ENCODE data around the gene CCT6A. TPM values are rescaled to one million over a fixed set of nuclear protein-coding genes. Genes with fewer than 3 reads are reported as not detected.
"Not testable (repeated sequence)": the region's sequence is repeated elsewhere in the genome, so short reads cannot be mapped to it uniquely, and the experiment has no call there.

CCT6A gene
- total RNA-seq, 1 donor from 2014 or later: 174 TPM

GRCh38 chr7:56081626-56082340 is 30.2 kb downstream of the CCT6A start:
- peaks cover 4% of the 10 kb centered on the region for H3K27me3 Mint-ChIP-seq (ENCODE audit: unreplicated experiment)
- no peak overlapping the region for H3K4me3 Mint-ChIP-seq (ENCODE audit: unreplicated experiment)
- no peak for DNase-seq (ENCODE audit: low spot score)
- H3K4me1 Mint-ChIP-seq (ENCODE audit: unreplicated experiment): peaks cover 22% of the 10 kb centered on the region
- no peak overlapping the region for H3K27ac Mint-ChIP-seq (ENCODE audit: unreplicated experiment)
- H3K36me3 Mint-ChIP-seq (ENCODE audit: low read depth, unreplicated experiment): peaks cover 11% of the 10 kb centered on the region
- TF ChIP-seq CTCF (IDR thresholded peaks at IDR 0.05; ENCODE audit: unreplicated experiment): no peak
- H3K9me3 Mint-ChIP-seq (ENCODE audit: unreplicated experiment): no peaks in the 10 kb centered on the region

DNA sequence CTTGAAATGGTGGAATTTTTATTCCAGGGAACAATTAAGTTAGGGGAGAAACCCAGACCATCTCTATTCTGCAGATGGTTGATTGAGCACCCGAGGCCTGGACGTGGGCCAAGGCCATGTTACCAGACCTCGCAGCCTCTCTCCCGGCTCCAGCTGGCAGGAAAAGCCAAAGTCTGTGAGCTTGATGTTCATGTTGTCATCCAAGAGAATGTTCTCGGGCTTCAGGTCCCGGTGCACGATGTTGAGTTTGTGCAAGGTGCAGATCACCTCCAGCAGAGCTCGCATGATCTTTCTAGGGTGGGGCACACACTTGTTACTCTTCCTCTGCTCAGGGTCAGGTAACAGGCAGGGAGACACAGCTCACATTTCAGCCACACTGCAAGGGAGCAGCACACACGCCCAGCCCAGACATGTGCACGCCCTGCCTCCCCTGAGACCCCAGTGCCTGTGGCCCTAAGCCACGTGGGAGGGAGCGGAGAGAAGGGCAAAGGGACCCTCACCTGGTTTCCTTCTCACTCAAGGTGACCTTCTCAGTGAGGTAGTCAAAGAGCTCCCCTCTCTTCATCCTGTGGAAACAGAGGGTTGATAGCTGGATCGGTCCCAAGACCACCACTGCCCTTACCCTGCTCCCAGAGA is 31.7 kb downstream of the CCT6A start:
- peaks cover 22% of the 10 kb centered on the region for H3K4me1 Mint-ChIP-seq (ENCODE audit: unreplicated experiment)
- H3K4me3 Mint-ChIP-seq (ENCODE audit: unreplicated experiment): no peak overlapping the region
- TF ChIP-seq CTCF (IDR thresholded peaks at IDR 0.05; ENCODE audit: unreplicated experiment): no peak
- no peak overlapping the region for H3K27ac Mint-ChIP-seq (ENCODE audit: unreplicated experiment)
- DNase-seq (ENCODE audit: low spot score): no peak
- no peaks in the 10 kb centered on the region for H3K9me3 Mint-ChIP-seq (ENCODE audit: unreplicated experiment)
- peaks cover 11% of the 10 kb centered on the region for H3K36me3 Mint-ChIP-seq (ENCODE audit: low read depth, unreplicated experiment)
- peaks cover 6% of the 10 kb centered on the region for H3K27me3 Mint-ChIP-seq (ENCODE audit: unreplicated experiment)

DNA sequence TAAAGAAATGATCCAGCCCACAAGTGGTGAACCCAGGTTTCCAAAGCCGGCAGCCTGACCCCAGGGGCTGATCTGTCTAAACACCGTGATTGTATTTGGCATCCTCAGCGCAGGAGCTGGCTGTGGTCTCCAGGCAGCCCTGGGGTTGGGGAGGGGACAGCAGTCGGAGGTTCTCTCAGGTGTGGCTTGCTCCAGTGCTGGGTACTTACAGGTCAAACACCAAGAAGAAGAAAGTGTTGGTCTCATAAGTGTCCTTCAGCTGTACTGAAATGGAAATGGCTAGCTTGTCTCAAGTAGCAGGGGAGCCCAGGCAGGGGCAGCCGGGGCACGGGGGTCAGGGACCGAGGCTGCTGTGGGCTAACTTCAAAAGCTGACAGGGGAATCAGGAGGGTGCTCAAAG is 35.2 kb downstream of the CCT6A start:
- H3K4me1 Mint-ChIP-seq (ENCODE audit: unreplicated experiment): no peaks in the 10 kb centered on the region
- no peak for TF ChIP-seq CTCF (IDR thresholded peaks at IDR 0.05; ENCODE audit: unreplicated experiment)
- no peak overlapping the region for H3K4me3 Mint-ChIP-seq (ENCODE audit: unreplicated experiment)
- no peak overlapping the region for H3K27ac Mint-ChIP-seq (ENCODE audit: unreplicated experiment)
- no peak for DNase-seq (ENCODE audit: low spot score)
- H3K36me3 Mint-ChIP-seq (ENCODE audit: low read depth, unreplicated experiment): peaks cover 7% of the 10 kb centered on the region
- no peaks in the 10 kb centered on the region for H3K9me3 Mint-ChIP-seq (ENCODE audit: unreplicated experiment)
- peaks cover 10% of the 10 kb centered on the region for H3K27me3 Mint-ChIP-seq (ENCODE audit: unreplicated experiment)

DNA sequence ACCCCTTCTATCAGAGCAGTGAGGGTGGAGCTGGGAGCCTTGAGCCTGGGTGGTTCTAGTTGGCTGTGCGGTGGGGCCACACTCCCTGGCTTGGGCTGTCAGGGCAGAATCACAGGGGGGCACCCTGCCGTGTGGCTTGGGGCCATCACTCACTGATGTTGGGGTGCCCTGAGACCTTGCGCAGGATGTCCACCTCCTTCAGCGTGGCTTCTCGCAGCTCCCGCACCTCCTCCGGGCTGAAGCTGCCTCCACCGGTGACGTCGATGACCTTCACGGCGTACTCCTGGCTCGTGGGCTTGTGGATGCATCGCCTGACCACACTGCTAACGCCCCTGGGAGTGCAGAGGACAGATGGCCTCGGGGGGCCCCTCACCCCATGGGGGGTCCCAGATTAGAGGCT is 35.9 kb downstream of the CCT6A start:
- no peak for TF ChIP-seq CTCF (IDR thresholded peaks at IDR 0.05; ENCODE audit: unreplicated experiment)
- DNase-seq (ENCODE audit: low spot score): no peak
- H3K27ac Mint-ChIP-seq (ENCODE audit: unreplicated experiment): no peak overlapping the region
- H3K36me3 Mint-ChIP-seq (ENCODE audit: low read depth, unreplicated experiment): peaks cover 7% of the 10 kb centered on the region
- no peaks in the 10 kb centered on the region for H3K9me3 Mint-ChIP-seq (ENCODE audit: unreplicated experiment)
- peaks cover 8% of the 10 kb centered on the region for H3K27me3 Mint-ChIP-seq (ENCODE audit: unreplicated experiment)
- H3K4me1 Mint-ChIP-seq (ENCODE audit: unreplicated experiment): no peaks in the 10 kb centered on the region
- H3K4me3 Mint-ChIP-seq (ENCODE audit: unreplicated experiment): no peak overlapping the region

GRCh38 chr7:56091591-56091990 is 40.0 kb downstream of the CCT6A start:
- DNase-seq (ENCODE audit: low spot score): no peak
- H3K27me3 Mint-ChIP-seq (ENCODE audit: unreplicated experiment): peaks cover 8% of the 10 kb centered on the region
- peaks cover 6% of the 10 kb centered on the region for H3K36me3 Mint-ChIP-seq (ENCODE audit: low read depth, unreplicated experiment)
- no peak for TF ChIP-seq CTCF (IDR thresholded peaks at IDR 0.05; ENCODE audit: unreplicated experiment)
- H3K4me1 Mint-ChIP-seq (ENCODE audit: unreplicated experiment): no peaks in the 10 kb centered on the region
- H3K27ac Mint-ChIP-seq (ENCODE audit: unreplicated experiment): no peak overlapping the region
- H3K9me3 Mint-ChIP-seq (ENCODE audit: unreplicated experiment): no peaks in the 10 kb centered on the region
- no peak overlapping the region for H3K4me3 Mint-ChIP-seq (ENCODE audit: unreplicated experiment)

DNA sequence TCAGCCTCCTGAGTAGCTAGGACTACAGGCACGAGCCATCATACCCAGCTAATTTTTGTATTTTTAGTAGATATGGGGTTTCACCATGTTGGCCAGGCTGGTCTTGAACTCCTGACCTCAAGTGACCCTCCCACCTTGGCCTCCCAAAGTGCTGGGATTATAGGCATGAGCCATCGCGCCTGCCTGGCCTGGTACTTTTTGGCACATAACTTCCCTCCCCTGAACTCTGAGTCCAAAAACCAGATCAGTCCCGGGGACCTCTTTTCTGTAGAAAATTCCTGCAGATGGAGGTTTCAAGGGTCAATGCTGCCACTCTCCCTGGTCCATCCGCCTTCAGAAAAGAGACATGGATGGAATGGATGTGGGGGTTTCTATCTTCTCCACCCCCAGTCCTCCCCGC is 40.8 kb downstream of the CCT6A start:
- not testable (repeated sequence) for H3K27ac Mint-ChIP-seq (ENCODE audit: unreplicated experiment); H3K9me3 Mint-ChIP-seq (ENCODE audit: unreplicated experiment); H3K27me3 Mint-ChIP-seq (ENCODE audit: unreplicated experiment); DNase-seq (ENCODE audit: low spot score); H3K36me3 Mint-ChIP-seq (ENCODE audit: low read depth, unreplicated experiment); H3K4me1 Mint-ChIP-seq (ENCODE audit: unreplicated experiment); H3K4me3 Mint-ChIP-seq (ENCODE audit: unreplicated experiment)

Measured in endothelial cell (in vitro differentiated cells).